Stimulated activated CD4-positive, alpha-beta T cell treated with anti-CD3 and anti-CD28 coated beads, Interleukin-4, amount 100 ng/mL, for 48 hours (primary cell): ENCODE results near the gene ABCC10.
"Not testable (repeated sequence)": the region's sequence is repeated elsewhere in the genome, so short reads cannot be mapped to it uniquely, and the experiment has no call there.

Source experiments
- DNase-seq, 2 donors: peaks; one replicate each; pipeline ENCODE4 v3.0.0-alpha.2; 2020; ENCODE audit warnings: low read depth in 2 of 2

ABCC10 gene

GRCh38 chr6:43496370-43497128, 69.2 kb downstream of the ABCC10 start:
- DNase-seq: no peak

DNA sequence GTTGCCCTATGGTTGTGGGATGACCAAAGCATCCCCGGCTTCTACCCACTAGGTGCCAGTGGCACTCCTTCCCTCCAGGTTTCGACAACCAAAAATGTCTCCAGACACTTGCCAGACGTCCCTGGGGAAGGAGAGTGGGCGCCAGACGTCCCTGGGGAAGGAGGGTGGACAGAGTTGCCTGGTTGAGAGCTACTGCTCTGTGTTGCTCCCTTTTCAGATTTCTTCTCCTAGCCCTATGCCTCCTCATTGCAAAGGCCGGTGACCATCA, 69.7 kb downstream of the ABCC10 start:
- no peak for DNase-seq

DNA sequence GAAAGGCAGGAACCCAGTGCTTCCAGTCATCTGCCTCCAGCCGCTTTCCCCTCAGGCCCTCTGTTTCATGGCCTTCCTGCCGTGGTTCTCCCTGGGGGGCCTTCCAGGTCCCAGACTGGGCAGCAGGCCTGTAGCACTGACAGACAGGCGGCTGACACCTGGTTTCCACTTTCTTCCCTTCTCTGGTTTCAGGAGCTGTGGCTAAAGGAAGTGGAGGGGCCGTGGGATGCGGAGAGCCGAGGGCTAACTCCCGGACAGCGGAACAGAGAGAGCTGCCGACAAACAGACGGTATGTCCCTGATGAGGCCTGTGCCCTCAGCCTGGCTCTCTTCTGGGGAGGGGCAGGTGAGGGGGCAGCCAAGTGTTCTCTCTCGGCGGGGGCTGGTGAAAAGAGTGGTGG, 70.3 kb downstream of the ABCC10 start:
- no peak for DNase-seq

- not testable (repeated sequence) for DNase-seq
These were observed 71.0 kb downstream of the ABCC10 start for GRCh38 chr6:43498291-43498690.

DNA sequence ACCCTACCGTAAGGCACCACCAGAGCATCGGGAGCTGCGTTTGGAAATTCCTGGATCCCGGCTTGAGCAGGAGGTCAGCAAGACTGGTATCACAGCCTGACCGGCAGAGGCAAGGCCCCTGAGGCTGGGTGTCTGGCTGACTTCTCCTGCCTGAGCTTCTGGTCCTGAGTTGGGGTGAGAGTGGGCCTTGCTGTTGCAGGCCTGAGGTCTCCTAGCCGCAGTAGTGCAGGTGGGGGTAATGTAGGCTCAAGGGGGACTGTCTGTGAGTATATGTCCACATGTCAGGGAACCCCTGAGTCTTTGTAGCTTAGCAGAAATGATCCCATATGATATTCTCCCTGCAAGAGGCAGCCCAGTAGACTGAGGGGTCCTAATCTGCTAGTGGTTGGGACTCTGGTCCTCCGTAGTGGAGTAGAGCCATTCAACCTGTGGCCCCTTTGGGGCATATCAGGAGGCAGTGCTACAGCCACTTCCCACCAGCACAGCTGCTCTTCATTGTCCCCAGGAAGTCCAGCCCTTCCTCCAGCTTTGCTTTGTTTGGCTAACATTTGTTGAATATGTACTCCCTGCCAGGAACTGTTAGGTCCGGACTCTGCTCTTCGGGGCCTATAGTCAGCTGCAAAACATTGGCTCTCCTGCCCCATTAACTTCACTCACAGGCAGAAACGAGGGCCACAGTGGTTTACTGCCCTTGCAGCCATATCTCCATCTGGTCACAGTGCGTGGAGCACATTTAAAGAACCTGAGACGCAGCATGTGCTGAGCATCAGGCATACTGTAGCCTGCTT, 71.9 kb downstream of the ABCC10 start:
- DNase-seq: no peak
